Stimulated activated CD4-positive, alpha-beta T cell treated with anti-CD3 and anti-CD28 coated beads, TNF-alpha, amount 100 ng/mL, for 48 hours (primary cell): Measurements from ENCODE around the gene FAM43B.
"Not testable (repeated sequence)": the region's sequence is repeated elsewhere in the genome, so short reads cannot be mapped to it uniquely, and the experiment has no call there.

Source experiments
- DNase-seq, 3 donors: peaks; one replicate each; pipeline ENCODE4 v3.0.0-alpha.2; 2020; ENCODE audit warnings: low read depth in 3 of 3

The FAM43B gene, protein sequence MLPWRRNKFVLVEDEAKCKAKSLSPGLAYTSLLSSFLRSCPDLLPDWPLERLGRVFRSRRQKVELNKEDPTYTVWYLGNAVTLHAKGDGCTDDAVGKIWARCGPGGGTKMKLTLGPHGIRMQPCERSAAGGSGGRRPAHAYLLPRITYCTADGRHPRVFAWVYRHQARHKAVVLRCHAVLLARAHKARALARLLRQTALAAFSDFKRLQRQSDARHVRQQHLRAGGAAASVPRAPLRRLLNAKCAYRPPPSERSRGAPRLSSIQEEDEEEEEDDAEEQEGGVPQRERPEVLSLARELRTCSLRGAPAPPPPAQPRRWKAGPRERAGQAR

DNA sequence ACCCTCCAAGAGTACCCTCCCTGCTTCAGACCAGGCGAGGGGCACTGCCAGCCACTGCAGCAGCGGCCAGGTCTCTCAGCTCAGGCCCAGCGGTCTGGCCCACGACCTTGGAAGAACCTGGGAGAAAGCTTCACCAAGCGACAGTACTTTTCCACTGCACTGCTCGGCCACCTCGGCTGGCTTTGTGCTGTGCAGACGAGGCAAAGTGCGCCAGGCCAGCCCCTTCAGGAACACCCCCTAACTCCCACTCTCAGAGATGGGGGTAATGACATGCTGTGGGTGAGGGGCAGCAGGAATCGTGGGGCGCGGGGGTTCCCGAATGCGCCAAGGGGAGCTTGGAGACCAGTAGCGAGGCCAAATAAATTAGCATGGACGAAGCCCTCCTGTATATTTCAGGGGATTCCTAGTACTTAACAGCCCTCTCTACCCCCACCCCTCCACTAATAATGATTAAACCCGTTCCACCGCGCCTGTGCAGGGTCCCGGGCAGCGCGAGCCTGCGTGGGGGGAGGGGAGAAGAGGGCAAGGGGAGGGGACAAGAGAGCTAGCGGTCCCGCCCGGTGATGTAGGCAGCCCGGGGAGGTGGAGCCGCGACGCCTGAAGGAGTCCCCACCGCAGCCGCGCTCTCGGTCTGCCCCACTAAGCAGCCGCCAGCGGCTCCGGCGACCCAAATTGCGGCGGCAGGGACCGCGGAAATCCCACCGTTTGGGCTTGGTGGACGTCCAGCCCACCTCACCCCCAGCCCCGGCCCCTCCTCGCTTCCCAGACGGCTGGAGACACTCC is at the start of gene FAM43B:
FAM43B (plus strand) TSS at position 629 of the 783 bp plus-strand sequence. CDS start 401 bp downstream, outside the sequence.
- DNase-seq, result no peak

DNA sequence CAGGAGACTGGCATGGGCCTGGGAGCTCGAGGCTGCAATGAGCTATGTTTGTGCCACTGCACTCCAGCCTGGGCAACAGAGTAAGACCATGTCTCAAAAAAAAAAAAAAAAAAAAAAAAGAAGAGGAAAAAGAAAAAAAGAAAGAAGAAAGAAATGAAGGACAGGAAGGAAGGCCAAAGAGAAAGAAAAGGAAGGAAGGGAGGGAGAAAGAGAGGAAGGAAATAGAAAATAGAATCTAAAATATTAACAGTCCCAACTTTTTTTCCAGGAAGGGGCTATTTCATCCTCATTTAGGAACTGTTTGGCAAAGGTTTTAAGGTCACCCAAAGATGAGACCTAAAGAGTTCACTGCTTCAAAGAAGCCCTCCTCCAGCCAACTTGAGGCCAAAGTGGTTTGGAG is 46.9 kb upstream of the FAM43B start:
- DNase-seq, result no peak

DNA sequence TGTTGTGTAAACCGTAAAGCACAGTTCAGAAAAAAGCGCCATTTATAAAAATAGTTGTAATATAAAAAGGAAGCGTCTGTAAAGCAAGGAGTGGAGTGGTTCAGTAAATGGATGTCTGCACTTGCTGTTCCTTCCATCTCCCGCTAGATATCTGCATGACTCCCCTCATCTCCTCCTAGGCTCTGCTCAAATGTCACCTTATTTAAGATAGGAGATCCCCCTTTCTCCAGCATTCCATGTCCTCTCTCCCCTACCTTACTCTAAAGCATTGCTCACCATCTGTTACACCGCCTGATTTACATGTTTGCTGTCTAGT is 45.2 kb upstream of the FAM43B start:
- no peak for DNase-seq

DNA sequence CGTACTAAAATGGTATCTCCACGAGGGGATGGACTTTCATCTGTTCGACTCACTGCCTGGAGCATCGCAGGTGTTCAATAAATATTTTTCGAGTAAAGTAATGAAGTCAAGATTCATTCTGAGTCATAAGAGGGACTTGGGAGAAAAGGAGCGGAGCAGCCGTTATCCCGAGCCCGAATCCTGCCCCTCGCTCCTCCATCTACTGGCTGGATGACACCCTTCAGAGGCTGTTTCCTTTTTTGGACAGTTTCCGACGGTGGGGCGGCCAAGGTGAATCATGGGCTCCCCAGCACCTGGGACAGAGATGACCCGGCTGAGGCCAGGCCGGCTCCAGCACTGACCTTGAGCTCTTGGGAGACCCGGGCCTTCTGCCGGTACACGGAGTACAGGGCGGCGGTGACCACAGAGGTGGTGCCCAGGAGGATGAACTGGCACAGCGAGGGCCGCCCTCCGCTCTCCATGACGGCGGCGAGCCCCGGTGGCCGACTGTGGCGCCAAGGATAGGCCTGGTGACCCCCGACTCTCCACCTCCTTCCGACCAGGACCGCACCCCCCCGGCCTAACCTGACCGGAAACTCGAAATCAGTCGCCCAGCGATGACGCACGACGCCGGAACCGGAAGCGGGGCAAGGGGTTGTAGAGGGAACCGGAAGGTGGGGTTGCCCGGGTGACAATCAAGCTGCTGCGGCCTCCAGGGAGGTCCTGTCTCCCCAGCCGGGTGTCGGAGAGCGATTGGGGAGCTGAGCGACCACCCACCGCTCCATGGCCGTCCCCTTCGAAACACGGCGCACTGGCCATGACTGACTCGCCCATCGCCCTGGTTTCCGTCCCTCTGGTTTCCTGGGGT is 44.6 kb upstream of the FAM43B start, which contains the start of gene MUL1:
MUL1 (minus strand) TSS at position 588 of the 847 bp plus-strand sequence; CDS start at position 461, 127 bp downstream.
- DNase-seq, result peak; percentile 86 to 95 (median 92)

DNA sequence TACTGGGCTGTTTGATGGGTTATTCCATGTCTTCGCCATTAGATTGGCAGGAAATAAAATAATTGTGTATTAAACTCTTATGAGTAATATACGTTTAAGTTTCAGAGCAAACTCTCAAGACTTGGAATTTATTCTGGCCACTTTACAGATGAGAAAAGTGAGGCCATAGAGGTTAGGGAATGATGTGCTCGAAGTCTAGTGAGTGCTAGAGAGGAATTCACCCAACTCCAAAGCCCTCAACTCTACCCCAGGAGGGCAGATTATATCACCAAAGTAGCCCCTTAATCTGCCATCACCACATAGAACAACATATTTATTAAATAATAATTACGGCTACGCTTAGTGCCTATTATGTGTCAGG is 44.0 kb upstream of the FAM43B start:
- no peak for DNase-seq

DNA sequence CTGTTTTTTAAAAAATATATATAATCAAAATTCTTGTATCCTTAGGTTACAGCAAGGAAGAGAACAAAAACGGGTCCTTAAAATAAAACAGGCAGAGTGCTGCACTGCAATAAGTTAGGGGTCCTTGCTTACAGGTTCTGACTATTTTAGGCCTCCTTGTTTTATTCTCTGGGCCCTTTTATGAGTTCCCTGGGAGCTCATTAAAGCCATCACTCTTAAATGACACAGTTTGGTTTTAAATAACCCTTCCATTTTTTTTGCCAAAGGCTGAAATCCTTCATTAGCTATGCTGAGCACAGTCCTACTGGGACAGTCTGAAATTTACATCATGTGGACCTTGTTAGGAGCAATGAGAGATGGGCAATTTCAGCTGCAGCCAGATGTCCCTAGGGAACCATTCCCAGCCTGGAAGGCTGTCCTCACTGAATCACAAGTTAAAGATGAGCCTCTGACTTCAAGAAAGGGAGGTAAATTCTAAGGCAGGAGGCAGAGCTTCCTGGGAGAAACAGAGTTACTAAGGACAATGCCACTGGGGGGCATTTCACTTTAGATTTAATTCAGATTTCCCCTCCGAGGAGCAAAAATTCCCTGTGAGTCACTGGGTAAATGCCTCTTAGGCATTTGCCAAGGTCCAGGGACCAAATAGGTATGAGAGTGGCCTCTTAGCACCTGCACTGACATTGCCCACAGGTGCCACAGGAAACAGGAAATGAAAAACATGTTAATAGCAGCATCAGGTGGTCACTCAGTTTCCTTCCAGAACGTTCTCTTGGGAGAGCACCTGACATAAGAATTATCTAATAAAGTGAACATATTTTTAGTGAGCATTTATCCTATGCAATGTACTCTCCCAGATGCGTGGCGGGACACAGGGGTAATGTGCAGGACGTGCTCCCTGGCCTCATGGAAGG is 40.6 kb upstream of the FAM43B start:
- no peak for DNase-seq

DNA sequence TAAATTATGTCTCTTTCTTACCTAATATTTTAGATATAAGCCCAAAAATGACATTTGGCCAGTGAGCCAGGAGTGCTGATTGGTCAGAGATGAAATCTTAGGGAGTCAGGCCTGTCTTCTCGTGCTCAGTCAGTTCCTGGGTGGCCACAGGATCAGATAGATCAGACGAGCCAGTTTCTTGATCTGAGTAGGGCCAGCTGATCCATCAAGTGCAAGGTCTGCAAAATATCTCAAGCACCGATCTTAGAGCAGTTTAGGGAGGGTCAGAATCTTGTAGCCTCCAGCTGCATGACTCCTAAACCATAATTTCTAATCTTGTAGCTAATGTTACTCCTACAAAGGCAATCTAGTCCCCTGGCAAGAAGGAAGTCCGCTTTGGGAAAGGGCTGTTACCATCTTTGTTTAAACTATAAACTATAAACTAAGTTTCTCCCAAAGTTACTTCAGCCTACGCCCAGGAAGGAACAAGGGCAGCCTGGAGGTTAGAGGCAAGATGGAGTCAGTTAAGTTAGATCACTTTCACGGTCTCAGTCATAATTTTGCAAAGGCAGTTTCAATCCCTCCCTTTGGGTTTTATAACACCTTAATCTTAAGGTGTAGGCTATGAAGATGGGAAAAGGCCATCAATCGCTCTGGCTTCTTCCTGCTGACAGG is 32.6 kb upstream of the FAM43B start:
- not testable (repeated sequence) for DNase-seq

DNA sequence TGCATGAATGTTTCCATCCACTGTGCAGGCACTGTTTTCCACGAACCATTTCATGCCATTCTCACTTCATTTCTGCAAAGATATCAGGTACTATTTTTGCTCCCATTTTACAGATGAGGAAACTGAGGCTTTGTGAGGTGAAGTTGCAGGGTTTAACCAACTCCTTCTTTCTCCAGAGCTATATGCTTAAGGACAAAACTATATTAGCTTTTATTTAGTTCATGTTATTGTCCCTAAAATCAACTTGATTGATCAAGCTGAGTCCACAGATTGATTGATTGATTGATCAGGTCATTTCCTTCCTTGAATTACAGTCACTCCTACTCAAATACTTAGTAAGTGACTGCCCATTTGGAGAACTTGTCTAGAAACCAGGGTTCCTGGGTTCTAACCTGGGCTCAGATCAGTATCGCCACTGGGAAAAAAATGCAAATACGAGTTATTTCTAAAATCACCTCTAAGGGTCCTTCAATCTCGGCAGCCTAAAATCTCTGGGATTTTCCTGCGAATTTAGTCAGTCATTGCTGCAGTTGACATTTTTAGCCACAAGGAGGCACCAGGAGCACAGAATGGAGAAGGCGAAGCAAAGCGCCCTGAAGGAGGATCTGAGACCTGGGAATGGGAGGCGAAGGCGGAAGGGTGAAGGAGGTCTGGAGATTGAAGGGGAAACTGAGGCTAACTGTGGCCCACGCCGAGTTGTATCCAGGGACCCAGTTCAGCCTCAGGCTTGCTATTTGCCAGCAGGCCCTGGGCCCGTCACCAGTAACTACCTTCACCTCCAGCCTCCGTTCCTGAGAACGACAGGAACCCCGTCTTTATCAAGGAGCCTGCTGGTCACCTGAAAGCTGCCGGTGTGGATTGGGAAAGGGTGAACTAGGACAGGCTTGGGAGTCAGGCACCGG is 30.2 kb upstream of the FAM43B start:
- peak; percentile 30 to 56 (median 50) for DNase-seq

DNA sequence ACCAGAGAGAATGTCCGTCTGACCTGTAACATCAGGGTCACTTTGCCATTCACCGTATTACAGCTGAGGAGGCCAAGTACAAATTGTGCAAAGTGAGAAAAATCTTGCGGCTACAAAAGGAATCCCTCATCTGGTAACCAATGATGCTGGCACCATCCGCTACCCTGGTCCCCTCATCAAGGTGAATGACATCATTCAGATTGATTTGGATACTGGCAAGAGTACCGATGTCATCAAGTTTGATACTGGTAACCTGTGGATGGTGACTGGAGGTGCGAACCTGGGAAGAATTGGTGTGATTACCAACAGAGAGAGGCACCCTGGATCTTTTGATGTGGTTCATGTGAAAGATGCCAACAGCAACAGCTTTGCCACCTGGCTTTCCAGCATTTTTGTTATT is 26.1 kb upstream of the FAM43B start:
- no peak for DNase-seq

DNA sequence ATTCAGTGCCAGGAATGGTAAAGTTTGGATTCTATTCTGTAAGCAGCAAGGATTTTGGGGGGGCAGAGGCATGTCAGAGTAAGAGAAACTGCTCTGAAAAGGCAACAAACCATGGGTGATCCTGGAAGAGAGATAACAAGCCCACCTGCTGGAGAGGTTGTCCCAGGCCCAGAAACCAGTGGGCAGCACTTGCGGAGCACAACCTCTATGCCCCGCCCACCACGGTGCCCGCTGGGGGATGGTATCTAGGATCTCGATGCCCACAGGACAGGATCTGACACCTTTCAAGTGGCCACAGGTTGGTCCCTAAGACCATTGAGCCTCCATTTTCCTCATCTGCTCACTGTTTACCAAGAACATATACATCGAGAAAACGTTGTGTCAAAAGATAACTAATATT is 24.2 kb upstream of the FAM43B start:
- DNase-seq, result no peak

DNA sequence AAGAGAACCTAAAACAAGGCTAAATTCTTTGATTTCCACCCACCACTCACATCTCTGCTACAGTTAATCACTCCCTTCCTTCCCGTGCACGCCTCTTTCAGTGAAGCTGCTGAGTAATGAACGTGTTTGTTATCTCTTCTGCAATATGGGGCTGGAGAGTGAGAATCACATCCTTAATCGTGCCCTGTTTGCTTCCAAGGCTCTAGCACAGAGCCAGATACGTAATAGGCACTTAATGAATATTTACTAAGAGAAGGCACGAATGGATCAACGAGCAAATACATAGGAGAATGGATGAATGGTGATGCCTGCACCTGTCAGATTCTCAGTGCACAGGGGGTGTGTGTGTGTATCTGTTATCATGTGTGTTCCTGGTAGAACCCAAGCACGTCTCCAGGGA is 22.1 kb upstream of the FAM43B start:
- DNase-seq, result no peak

DNA sequence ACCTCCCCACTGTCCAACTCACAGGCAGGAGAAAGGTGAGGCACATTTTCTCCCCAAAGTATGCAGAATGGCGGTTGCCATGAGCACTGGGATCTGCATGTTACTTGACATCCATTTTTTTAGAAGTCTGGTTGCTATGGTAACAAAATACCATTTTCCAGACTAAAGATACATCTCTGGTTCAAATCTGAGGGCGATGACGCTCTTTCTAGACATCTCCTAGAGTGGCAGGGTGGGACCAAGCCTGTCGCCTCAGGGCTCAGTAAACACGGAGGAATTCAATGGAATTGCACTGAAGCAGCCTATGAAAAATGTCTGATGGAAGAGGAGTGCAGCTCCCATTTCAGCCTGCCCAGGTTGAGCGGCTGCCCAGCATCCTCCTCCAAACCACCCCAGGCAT is 21.5 kb upstream of the FAM43B start:
- no peak for DNase-seq

DNA sequence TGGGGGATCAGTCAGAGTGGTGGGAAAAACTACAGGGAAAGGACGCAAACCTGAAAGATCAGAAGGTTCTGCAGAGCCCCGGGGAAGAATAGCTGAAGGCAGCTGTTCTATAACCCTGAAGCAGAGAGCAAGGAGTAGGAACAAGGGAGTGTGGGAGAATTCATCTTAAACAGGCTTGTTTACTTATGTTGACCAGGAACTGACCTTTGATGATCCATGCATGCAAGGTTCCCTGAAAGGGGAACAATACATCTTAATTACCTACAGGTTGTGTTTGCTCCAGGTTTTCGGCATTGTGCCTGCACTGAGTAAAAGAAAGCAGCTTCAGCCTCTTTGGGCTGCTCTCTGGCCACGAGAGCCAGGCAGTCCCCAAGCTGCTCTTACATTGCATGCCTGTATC is 18.7 kb upstream of the FAM43B start:
- no peak for DNase-seq

DNA sequence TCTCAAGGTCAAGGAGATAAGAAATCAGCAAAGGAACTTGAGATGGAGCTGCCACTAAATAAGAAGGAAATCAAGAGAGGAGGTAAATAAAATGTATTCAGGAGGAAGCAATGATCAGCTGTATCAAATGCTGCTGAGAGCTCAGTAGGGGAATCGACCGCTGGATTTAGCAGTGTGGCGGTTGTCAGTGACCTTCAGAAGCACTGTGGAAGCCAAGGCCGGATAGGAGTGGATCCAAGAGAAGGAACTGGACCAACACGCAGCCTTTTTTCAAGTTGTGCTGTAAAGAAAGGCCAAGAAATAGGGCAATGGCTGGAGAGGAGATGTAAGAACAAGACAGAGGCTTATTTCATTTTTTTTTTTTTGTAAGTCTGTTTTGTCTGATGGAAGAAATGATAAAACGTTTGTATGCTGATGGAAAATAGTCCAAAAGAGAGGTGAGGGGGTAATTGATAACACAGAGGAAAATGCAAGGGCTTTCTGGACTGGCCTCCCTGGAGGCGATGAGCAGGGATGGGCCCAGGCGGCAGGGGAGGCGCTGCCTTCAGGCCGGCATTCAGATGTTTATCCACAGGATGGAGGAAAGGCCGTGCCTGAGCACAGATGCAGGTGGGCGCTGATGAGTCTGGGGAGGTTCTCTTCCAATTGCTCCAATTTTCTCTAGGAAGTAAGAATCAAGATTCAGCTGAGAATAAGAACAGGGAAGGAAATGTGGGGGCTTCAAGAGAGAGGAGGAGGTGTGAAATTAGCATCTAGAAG is 17.5 kb upstream of the FAM43B start:
- no peak for DNase-seq

DNA sequence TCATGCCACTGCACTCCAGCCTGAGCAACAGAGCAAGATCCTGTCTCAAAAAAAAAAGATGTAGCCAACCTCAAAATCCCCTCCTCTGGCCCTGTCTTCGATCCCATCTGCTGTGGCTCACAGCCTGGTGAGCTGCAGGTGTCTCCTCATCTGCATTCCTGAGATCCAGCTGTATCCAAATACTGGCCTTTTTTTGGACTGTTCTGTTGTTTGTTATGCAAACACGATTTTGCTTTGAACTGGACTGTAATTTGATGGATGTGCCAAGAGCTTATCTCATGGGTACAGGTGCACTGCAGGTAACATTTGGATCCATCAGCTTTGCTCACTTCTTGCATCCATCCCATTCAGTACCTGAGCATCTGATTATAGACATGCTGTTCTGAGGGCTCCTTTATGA is 14.1 kb upstream of the FAM43B start:
- DNase-seq, result no peak

DNA sequence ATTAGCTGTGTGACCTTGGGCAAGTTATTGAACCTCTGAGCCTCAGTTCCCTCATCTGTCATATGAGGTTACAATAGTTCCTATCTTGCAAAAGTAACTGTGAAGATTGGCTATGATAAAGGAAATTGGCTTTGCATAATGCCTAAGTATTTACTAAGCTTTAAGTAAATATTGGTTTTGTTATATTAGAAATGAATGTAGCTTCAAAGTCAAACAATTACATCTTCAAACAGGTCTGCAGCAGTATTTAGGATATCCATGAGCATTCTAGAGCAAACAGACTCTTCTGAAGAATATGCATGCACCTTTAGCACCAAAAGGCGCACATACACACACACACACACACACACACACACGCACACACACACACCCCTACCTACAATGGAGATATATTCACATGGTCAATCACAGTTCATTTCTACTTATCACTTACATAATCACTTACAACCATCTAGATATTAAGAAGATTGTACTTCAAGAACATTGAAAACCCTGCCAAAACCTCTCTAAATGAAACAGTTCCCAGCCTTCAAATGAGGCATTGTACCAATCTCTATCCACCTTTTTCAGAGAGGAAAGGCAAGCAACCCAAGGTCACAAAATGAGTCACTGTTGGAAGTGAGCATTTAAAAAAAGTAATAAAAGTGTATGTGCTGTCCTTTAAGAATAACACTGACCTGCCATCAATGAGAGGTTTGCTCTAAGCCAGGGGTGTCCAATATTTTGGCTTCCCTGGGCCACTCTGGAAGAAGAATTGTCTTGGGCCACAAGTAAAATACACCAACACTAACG is 13.4 kb upstream of the FAM43B start:
- DNase-seq, result no peak

DNA sequence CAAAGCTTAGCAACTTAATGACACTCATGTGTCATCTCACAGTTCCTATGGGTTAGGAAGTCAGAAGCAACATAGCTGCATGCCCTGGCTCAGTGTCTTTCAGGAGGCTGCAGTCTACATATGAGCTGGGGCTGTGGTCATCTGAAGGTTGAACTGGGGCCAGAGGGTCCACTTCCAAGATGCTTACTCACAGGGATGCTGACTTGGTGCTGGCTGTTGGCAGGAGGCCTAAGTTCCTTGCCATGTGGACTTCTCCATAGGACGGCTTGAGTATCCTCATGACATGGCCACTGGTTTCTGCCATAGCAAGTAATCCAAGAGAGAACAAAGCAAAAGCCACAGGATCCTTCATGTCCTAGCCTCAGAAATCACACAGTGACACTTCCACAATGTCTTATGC is 12.1 kb upstream of the FAM43B start:
- DNase-seq, result no peak

DNA sequence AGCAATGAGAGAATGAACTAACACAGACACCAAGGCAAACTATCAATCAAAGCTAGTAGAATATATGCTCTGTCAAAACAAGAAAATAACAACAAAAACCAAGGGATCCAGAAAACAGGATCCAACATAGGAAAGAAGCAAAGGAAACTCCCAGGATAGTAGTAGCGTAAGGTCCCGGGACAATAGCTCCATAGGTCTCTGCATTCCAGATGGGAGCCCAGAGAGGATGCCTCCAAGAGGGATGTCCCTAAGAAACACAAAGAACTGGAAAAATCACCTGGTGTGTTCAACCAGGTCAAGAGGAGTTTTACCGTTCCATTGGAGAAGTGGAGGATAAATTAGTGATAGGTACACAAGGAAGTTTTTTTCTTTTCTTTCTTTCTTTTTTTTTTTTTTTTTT is 5.7 kb upstream of the FAM43B start:
- DNase-seq, result no peak
